HepG2 (cell line): ENCODE data around the gene MLH1. TPM values are rescaled to one million over a fixed set of nuclear protein-coding genes. Genes with fewer than 3 reads are reported as not detected.

Source experiments
- ATAC-seq: fragments of 200-7000 bp; cut with Tn5 transposase; 3 replicates; pipeline ENCODE4 v1.9.1; 2020; ENCODE audit warnings: mild to moderate bottlenecking, moderate library complexity
- BruUV-seq: library from RNA; stranded (reverse); fragments of 400-500 nt; replicated peaks from 2 replicates; lab custom pipeline; 2021; lab: Mats Ljungman, UMichigan
- CTCF ChIA-PET: fragments of 300-600 bp; formaldehyde crosslinking; extraction: SDS; loops from one replicate; lab custom pipeline; 2021; ENCODE audit warnings: low total read pairs, inconsistent platforms, low intra/inter-chr PET ratio; lab: Yijun Ruan, JAX
- POLR2A ChIA-PET: fragments of 350-600 bp; sonication (Branson Sonifier 250); formaldehyde crosslinking; loops from one replicate; lab custom pipeline; 2020; ENCODE audit warnings: antibody characterized with exemption, inconsistent platforms; lab: Yijun Ruan, JAX
- DNase-seq: peaks from one replicate; pipeline ENCODE4 v3.0.0-alpha.2; 2015; ENCODE audit warnings: low spot score
- FAIRE-seq: peaks from 3 replicates; lab custom pipeline; 2011; peaks lifted over from hg19 to GRCh38; lab: Jason Lieb, UNC
- H2AFZ ChIP-seq: one replicate; pipeline ENCODE4 v1.6.1; 2011; ENCODE audit warnings: low read length, inconsistent platforms
- H3K27ac ChIP-seq: fragments of 300-600 bp; 3 replicates; pipeline ENCODE4 v1.8.0; 2011; ENCODE audit warnings: mixed run types, mild to moderate bottlenecking, mixed read lengths, low read length, inconsistent platforms; ENCODE audit not compliant: insufficient read depth; ENCODE audit errors: extremely low read length
- H3K27me3 ChIP-seq, 2 experiments: fragments of 200-600 bp in 1 of 2; 2 replicates in 1 of 2; 3 replicates in 1 of 2; pipeline versions ENCODE4 v1.6.0 to v1.8.0; 2011; ENCODE audit warnings: low read length in 2 of 2, mild to moderate bottlenecking in 2 of 2, moderate library complexity in 2 of 2, inconsistent platforms in 1 of 2; ENCODE audit not compliant: insufficient read depth in 2 of 2, control insufficient read depth in 1 of 2
- H3K36me3 ChIP-seq, 2 experiments: fragments of 200-600 bp in 1 of 2; replicated peaks in 1 of 2; 2 replicates in 1 of 2; 3 replicates in 1 of 2; pipeline versions ENCODE4 v1.5.1 to v1.8.0; 2011; ENCODE audit warnings: low read length in 2 of 2, inconsistent platforms in 1 of 2; ENCODE audit not compliant: insufficient read depth in 2 of 2, control insufficient read depth in 1 of 2
- H3K4me1 ChIP-seq: 2 replicates; pipeline ENCODE4 v1.5.1; 2012; ENCODE audit warnings: low read length, inconsistent platforms; ENCODE audit not compliant: insufficient read depth
- H3K4me2 ChIP-seq: 2 replicates; pipeline ENCODE4 v1.6.0; 2011; ENCODE audit warnings: low read depth, low read length, inconsistent platforms
- H3K4me3 ChIP-seq, 3 experiments: fragments of 200-600 bp in 1 of 3; sonication (generic), shearing (Covaris generic) in 1 of 3; replicated peaks in 1 of 3; 2 replicates each; pipeline ENCODE4 v1.5.1; 2011 to 2016; ENCODE audit warnings: low read length in 3 of 3, inconsistent platforms in 2 of 3, low read depth in 2 of 3, mild to moderate bottlenecking in 2 of 3, control low read depth in 1 of 3, mixed read lengths in 1 of 3; ENCODE audit not compliant: insufficient read depth in 1 of 3
- H3K79me2 ChIP-seq: one replicate; pipeline ENCODE4 v1.6.1; 2011; ENCODE audit warnings: low read length, inconsistent platforms; ENCODE audit not compliant: insufficient read depth
- H3K9ac ChIP-seq: 2 replicates; pipeline ENCODE4 v1.6.0; 2011; ENCODE audit warnings: mild to moderate bottlenecking, low read depth, low read length, inconsistent platforms; ENCODE audit not compliant: insufficient read depth
- H3K9me3 ChIP-seq: 2 replicates; pipeline ENCODE4 v1.5.1; 2012; ENCODE audit warnings: mild to moderate bottlenecking, low read length
- H4K20me1 ChIP-seq: 2 replicates; pipeline ENCODE4 v1.6.0; 2011; ENCODE audit warnings: inconsistent platforms, mild to moderate bottlenecking, low read length, moderate library complexity; ENCODE audit not compliant: insufficient read depth
- ATF3 ChIP-seq: sonication (generic); formaldehyde crosslinking; IDR thresholded peaks from 2 replicates; pipeline ENCODE4 v1.4.0; 2020; ENCODE audit warnings: missing genetic modification reagents
- BCL6 ChIP-seq: IDR thresholded peaks from 2 replicates; pipeline ENCODE4 v1.6.1; 2016; ENCODE audit warnings: missing genetic modification reagents, missing compliant biosample characterization
- ELF1 ChIP-seq: sonication (generic); formaldehyde crosslinking; IDR thresholded peaks from 2 replicates; pipeline ENCODE4 v1.4.0; 2020; ENCODE audit warnings: missing genetic modification reagents
- HMG20B ChIP-seq: conservative IDR thresholded peaks from 2 replicates; pipeline ENCODE4 v1.6.1; 2016; ENCODE audit warnings: missing genetic modification reagents, missing compliant biosample characterization
- HNRNPLL ChIP-seq: fragments of 200-400 bp; formaldehyde crosslinking; IDR thresholded peaks from 2 replicates; pipeline ENCODE4 v1.6.1; 2017; ENCODE audit warnings: mild to moderate bottlenecking, low read depth, low read length; ENCODE audit not compliant: poor library complexity, severe bottlenecking
- IRF2 ChIP-seq: IDR thresholded peaks from 2 replicates; pipeline ENCODE4 v1.6.1; 2018; ENCODE audit warnings: missing genetic modification reagents, missing compliant biosample characterization
- MAFK ChIP-seq, 2 experiments: IDR thresholded peaks in 1 of 2; conservative IDR thresholded peaks in 1 of 2; 2 replicates each; pipeline ENCODE4 v1.6.1; 2011; ENCODE audit warnings: improper control_type of control experiment in 2 of 2, low read length in 2 of 2
- MTA3 ChIP-seq: sonication (generic); formaldehyde crosslinking; IDR thresholded peaks from 2 replicates; pipeline ENCODE4 v1.4.0; 2020; ENCODE audit warnings: missing genetic modification reagents
- NFATC3 ChIP-seq: sonication (generic); formaldehyde crosslinking; IDR thresholded peaks from 2 replicates; pipeline ENCODE4 v1.5.1; 2020; ENCODE audit warnings: mild to moderate bottlenecking, missing genetic modification reagents
- TBX3 ChIP-seq: fragments of 450-650 bp; IDR thresholded peaks from 2 replicates; pipeline ENCODE4 v1.6.1; 2017; ENCODE audit warnings: antibody characterized with exemption, mild to moderate bottlenecking, inconsistent platforms, borderline replicate concordance
- ZBTB26 ChIP-seq: IDR thresholded peaks from 2 replicates; pipeline ENCODE4 v1.6.1; 2016; ENCODE audit warnings: missing compliant biosample characterization, missing genetic modification reagents, borderline replicate concordance
- WGBS: methylation state at CpG from one replicate; pipeline ENCODE4 v1.1.6; 2017; ENCODE audit warnings: low lambda C conversion rate; 5-methylcytosine and 5-hydroxymethylcytosine counted together
- in situ Hi-C: cut with HindIII; loops from 2 replicates; pipeline ENCODE4 v1.10.0; 2017; ENCODE audit warnings: low pct_unique_long_range_greater_than_20kb; ENCODE audit not compliant: extremely low pct_ligation_motif_present
- intact Hi-C: fragments of 100-400 bp; cut with micrococcal nuclease; formaldehyde crosslinking; loops from one replicate; pipeline ENCODE4 v1.10.0; 2022; ENCODE audit not compliant: unreplicated experiment
- polyA plus RNA-seq, 8 experiments: library from polyadenylated mRNA; depleted of rRNA in 3 of 8; stranded (reverse) in 7 of 8; unstranded in 1 of 8; fragments of >200 nt; fragmentation: Illumina TruSeq in 4 of 8; extraction: Trizol in 4 of 8; gene quantifications; 2 replicates each; pipeline versions ENCODE4 v1.2.1 to v1.2.3, GENCODE V29; 2011 to 2016; ENCODE audit warnings: low read depth in 4 of 8, missing spikeins in 1 of 8, mixed read lengths in 1 of 8; ENCODE audit not compliant: insufficient read depth in 1 of 8
- total RNA-seq, 5 experiments: library from RNA; depleted of rRNA; stranded (reverse); fragments of >200 nt; fragmentation: Illumina TruSeq; extraction: Trizol; gene quantifications; 2 replicates each; pipeline ENCODE4 v1.2.3, GENCODE V29; 2016; ENCODE audit warnings: low read depth in 1 of 5

MLH1 gene
- total and polyA plus RNA-seq, 2 of the 13 experiments (the other 11 are each of a cell fraction or from before 2014, with no cell fraction given): 29.5 to 70.8 TPM

- ATAC-seq: no peak
- no peak overlapping the region for H3K27ac ChIP-seq
- CTCF ChIA-PET: no interaction called here
These were observed 79.6 kb downstream of the MLH1 start for GRCh38 chr3:37072892-37073291.

GRCh38 chr3:37074178-37074577 lies 80.9 kb downstream of the MLH1 start:
- WGBS: 98% methylated on average over 3 of the region's 3 CpGs
- peaks cover 2 to 22% of the 10 kb centered on the region in 2 experiments; a peak in 3 of 5 replicates for H3K36me3 ChIP-seq
- FAIRE-seq (no peak), DNase-seq (no peak), ATAC-seq (no peak)
- intact Hi-C loops: no loop called here
- no peak overlapping the region for H3K4me3 ChIP-seq
- BruUV-seq: no TSS peak
- H2AFZ ChIP-seq: no peak overlapping the region
- no peaks in the 10 kb centered on the region for H4K20me1 ChIP-seq
- no peak overlapping the region for H3K4me2 ChIP-seq
- ChIA-PET CTCF (no interaction called here), POLR2A (no interaction called here)
- no peak overlapping the region for H3K27ac ChIP-seq
- no peak for TF ChIP-seq IRF2
- TF ChIP-seq HNRNPLL: no peak
- no peak for TF ChIP-seq MAFK (conservative IDR thresholded peaks at IDR 0.05 in 1 of 2, IDR thresholded peaks at IDR 0.05 in 1 of 2; ENCODE audit: low read length in 2 of 2)
- TF ChIP-seq NFATC3 (CRISPR knock-in tag): no peak
- no peak for TF ChIP-seq MTA3
- TF ChIP-seq HMG20B (CRISPR knock-in tag): no peak
- no peaks in the 10 kb centered on the region for H3K9me3 ChIP-seq
- no peaks in the 10 kb centered on the region for H3K79me2 ChIP-seq
- no peak overlapping the region for H3K9ac ChIP-seq
- in situ Hi-C loops: no loop called here
- H3K27me3 ChIP-seq: no peaks in the 10 kb centered on the region
- H3K4me1 ChIP-seq: no peaks in the 10 kb centered on the region

More at GRCh38 chr3:37072892-37073291, 79.6 kb downstream of the MLH1 start:
- peaks cover 2 to 20% of the 10 kb centered on the region in 2 experiments; a peak in 2 of 5 replicates for H3K36me3 ChIP-seq
- no peaks in the 10 kb centered on the region for H3K4me1 ChIP-seq
- H3K9ac ChIP-seq: no peak overlapping the region
- in situ Hi-C loops: no loop called here
- BruUV-seq: no TSS peak
- no peaks in the 10 kb centered on the region for H3K27me3 ChIP-seq
- 0 out of 2 replicates have a peak, but pooled peaks have one; percentile 24 for TF ChIP-seq BCL6
- no peak for TF ChIP-seq TBX3
- no peak for TF ChIP-seq ATF3 (CRISPR knock-in tag)
- TF ChIP-seq ZBTB26: no peak
- TF ChIP-seq ELF1 (CRISPR knock-in tag): no peak
- TF ChIP-seq, all 625 proteins: peak for 1
- Histone ChIP-seq H3K79me2 (no peaks in the 10 kb centered on the region), H2AFZ (no peak overlapping the region), H4K20me1 (no peaks in the 10 kb centered on the region), H3K9me3 (no peaks in the 10 kb centered on the region), H3K4me2 (no peak overlapping the region), H3K4me3 (no peak overlapping the region)
- no peak for DNase-seq
- no peak for FAIRE-seq
- WGBS: 79% methylated on average over 2 of the region's 2 CpGs
- intact Hi-C loops: no loop called here
- POLR2A ChIA-PET: no interaction called here
